GM12891 (cell line): ENCODE measurements around the gene PPP1R9A. TPM values are rescaled to one million over a fixed set of nuclear protein-coding genes. Genes with fewer than 3 reads are reported as not detected.

Experiments
- DNase-seq: peaks from one replicate; pipeline ENCODE4 v3.0.0; 2011; ENCODE audit warnings: low spot score; ENCODE audit not compliant: insufficient read length
- FAIRE-seq: peaks from 2 replicates; lab custom pipeline; 2011; peaks lifted over from hg19 to GRCh38; lab: Jason Lieb, UNC
- PAX5 ChIP-seq: IDR thresholded peaks from 2 replicates; pipeline ENCODE4 v1.6.1; 2011; ENCODE audit warnings: low read length, moderate library complexity, mild to moderate bottlenecking; ENCODE audit not compliant: insufficient read depth, severe bottlenecking
- POLR2A ChIP-seq: IDR thresholded peaks from 2 replicates; pipeline ENCODE4 v1.6.1; 2011; ENCODE audit warnings: low read depth, low read length, control low read depth
- POLR2AphosphoS5 ChIP-seq: IDR thresholded peaks from 2 replicates; pipeline ENCODE4 v1.6.1; 2011; ENCODE audit warnings: low read depth, low read length, control low read depth
- POU2F2 ChIP-seq: IDR thresholded peaks from 2 replicates; pipeline ENCODE4 v1.6.1; 2011; ENCODE audit warnings: low read depth, mild to moderate bottlenecking, control low read depth, low read length, moderate library complexity
- SPI1 ChIP-seq: IDR thresholded peaks from 2 replicates; pipeline ENCODE4 v1.6.1; 2011; ENCODE audit warnings: low read depth, low read length, control low read depth
- TAF1 ChIP-seq: IDR thresholded peaks from 2 replicates; pipeline ENCODE4 v1.6.1; 2011; ENCODE audit warnings: low read depth, low read length, control low read depth
- polyA plus RNA-seq: library from polyadenylated mRNA; unstranded; fragments of >200 nt; gene quantifications from one replicate; pipeline ENCODE4 v1.2.1, GENCODE V29; 2012; ENCODE audit warnings: low read depth, missing spikeins, inconsistent platforms; ENCODE audit not compliant: missing spikeins

Gene PPP1R9A
- 0.01 TPM for polyA plus RNA-seq

- TF ChIP-seq TAF1 (no peak), POLR2AphosphoS5 (no peak), SPI1 (no peak), POU2F2 (no peak), POLR2A (no peak), PAX5 (no peak)
- FAIRE-seq (no peak), DNase-seq (no peak)
Measured at GRCh38 chr7:94907026-94907810, at the start of gene PPP1R9A. Gene PPP1R9A (plus strand): TSS chr7:94907594. CDS start chr7:94910114, 2,520 bp downstream.

GRCh38 chr7:94871132-94871531 is 36.3 kb upstream of the PPP1R9A start:
- TF ChIP-seq PAX5 (no peak), TAF1 (no peak), SPI1 (no peak), POLR2A (no peak), POU2F2 (no peak), POLR2AphosphoS5 (no peak)
- no peak for FAIRE-seq
- DNase-seq = no peak

GRCh38 chr7:94873239-94873638 is 34.2 kb upstream of the PPP1R9A start:
- FAIRE-seq (no peak), DNase-seq (no peak)

GRCh38 chr7:94874036-94874785 is 33.2 kb upstream of the PPP1R9A start:
- DNase-seq (no peak), FAIRE-seq (no peak)
- TF ChIP-seq POLR2A (no peak), SPI1 (no peak), PAX5 (no peak), POU2F2 (no peak), TAF1 (no peak), POLR2AphosphoS5 (no peak)

More at GRCh38 chr7:94873239-94873638, 34.2 kb upstream of the PPP1R9A start:
- no peak for TF ChIP-seq TAF1
- TF ChIP-seq POLR2A = no peak
- no peak for TF ChIP-seq POLR2AphosphoS5
- TF ChIP-seq POU2F2 = no peak
- TF ChIP-seq PAX5 = no peak
- no peak for TF ChIP-seq SPI1

GRCh38 chr7:94875201-94875600 is 32.2 kb upstream of the PPP1R9A start:
- FAIRE-seq (no peak), DNase-seq (no peak)
- TF ChIP-seq POLR2AphosphoS5 = no peak
- TF ChIP-seq TAF1 = no peak
- TF ChIP-seq POLR2A = no peak
- no peak for TF ChIP-seq SPI1
- TF ChIP-seq POU2F2 = no peak
- no peak for TF ChIP-seq PAX5

GRCh38 chr7:94877731-94878670 is 29.4 kb upstream of the PPP1R9A start:
- FAIRE-seq (no peak), DNase-seq (no peak)
- TF ChIP-seq POU2F2 = no peak
- TF ChIP-seq PAX5 = no peak
- TF ChIP-seq SPI1 = no peak
- no peak for TF ChIP-seq POLR2A
- no peak for TF ChIP-seq TAF1
- no peak for TF ChIP-seq POLR2AphosphoS5

- TF ChIP-seq POLR2A (no peak), POU2F2 (no peak), PAX5 (no peak), POLR2AphosphoS5 (no peak), TAF1 (no peak), SPI1 (no peak)
- DNase-seq = no peak
- no peak for FAIRE-seq
Measured at GRCh38 chr7:94882891-94883290, 24.5 kb upstream of the PPP1R9A start.

GRCh38 chr7:94883616-94884015 is 23.8 kb upstream of the PPP1R9A start:
- TF ChIP-seq PAX5 = no peak
- no peak for TF ChIP-seq SPI1
- no peak for TF ChIP-seq POLR2AphosphoS5
- TF ChIP-seq POU2F2 = no peak
- no peak for TF ChIP-seq TAF1
- no peak for TF ChIP-seq POLR2A
- FAIRE-seq (no peak), DNase-seq (no peak)
